HK-2 (cell line): ENCODE measurements around the gene GBP7.

Experiments used
- DNase-seq: peaks from one replicate; pipeline ENCODE4 v3.0.0-alpha.2; 2018; ENCODE audit not compliant: unreplicated experiment

Gene GBP7

DNA sequence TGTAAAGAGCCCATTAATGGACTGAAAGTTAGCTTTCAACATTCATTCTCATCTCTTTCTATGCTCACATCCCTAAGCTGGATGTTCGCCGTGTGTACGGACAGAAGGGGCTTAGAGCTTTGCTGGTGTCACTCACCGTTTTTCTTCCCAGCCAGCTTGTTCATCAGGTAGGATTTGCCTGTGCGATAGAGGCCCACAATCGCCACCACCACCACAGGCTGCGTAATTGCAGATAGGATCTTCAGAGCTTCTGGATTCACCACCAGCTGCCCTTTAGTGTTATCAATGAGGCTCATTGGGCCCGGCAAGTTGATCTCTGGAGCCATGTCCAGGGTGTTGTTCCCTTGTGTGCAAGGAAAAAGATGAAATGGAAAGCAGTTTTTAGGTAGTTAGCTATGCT, 54.2 kb downstream of the GBP7 start:
- no peak for DNase-seq

DNA sequence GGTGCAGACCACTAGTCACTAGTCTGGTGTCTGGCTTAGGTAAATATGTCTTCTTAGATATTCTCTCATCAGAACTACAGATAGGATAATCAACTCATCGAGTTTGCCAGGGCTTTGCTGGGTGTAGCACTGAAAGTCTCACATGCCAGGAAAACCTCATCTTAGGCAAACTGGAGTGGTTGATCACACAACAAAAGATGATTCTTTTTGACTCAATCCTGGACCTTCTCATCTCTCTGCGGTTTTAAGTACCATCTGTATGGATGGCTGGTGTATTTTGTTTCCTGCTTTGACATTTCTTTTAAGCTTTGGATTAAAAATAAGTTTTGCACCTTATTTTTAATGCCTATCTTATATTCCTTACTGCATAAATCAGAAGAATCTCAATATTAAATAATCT, 61.1 kb downstream of the GBP7 start:
- no peak for DNase-seq

DNA sequence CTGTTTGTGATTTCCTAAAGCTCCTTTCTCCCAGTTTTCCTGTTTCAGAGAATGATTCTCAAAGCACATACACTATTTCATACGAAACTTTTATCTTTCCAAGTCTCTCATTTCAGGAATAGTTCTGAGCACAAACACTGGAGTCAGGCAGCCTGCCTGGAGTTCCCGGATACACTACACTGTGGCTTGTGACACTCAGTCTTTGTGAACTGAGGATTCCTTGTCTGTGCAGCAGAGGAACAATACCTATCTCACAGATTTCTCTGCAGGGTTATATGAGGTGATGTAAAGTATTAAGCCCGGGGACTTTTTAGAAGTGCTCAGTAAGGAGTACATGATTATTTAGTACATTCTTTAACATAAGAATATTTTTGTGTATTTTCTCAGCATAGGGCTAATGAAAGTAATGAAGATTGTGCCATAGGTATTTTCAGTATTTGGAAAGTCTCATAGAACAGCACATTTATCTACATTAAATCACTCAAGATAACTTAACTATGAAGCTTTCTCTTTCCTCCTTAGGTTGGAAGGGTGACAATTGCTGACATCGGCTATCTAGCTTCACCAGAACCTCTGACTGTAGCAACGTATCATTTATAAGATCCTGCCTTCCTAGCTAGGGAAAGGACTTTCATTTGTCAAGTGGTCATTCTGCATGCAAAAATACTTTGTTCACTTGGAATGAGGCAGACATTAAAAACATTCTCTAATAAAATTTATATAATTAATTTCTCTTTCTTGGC, 62.8 kb downstream of the GBP7 start:
- no peak for DNase-seq

DNA sequence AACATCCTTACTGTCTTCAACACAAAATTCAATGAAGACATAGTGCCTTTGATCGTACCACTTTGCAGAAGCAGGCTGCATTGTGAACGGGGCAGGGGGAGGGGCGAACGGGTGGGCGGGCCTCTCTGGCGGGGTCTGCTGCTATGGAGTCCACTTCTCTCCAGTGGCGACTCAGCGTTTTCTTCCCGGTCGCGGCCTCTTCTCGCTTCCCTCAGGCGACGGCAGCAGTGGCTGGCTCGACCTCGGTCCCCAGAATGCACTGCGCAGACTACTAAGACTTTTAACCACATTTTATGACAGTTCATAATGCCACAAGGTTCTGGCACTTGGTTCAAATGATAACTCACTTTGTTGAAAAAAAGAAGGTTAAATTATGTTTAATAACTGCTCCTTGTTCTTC, 71.1 kb downstream of the GBP7 start:
- DNase-seq: no peak

DNA sequence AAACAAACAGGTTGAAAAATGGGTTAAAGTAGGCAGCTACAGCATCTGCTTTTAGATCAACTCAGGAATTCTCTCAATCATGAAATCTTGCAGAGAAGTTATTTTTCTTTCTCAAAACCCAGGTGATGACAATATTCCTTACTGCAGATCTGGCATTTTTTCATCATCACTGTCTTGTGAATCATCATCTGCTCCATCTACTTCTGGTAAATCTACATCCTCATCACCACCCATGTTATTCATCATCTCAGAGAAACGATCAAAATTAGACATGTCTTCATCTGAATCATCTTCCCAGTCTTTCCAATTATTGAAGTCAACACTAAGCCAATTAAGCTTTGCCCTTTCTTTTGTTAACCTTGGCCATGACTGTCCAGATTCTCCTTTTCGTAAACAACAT, 71.7 kb downstream of the GBP7 start:
- DNase-seq: no peak

DNA sequence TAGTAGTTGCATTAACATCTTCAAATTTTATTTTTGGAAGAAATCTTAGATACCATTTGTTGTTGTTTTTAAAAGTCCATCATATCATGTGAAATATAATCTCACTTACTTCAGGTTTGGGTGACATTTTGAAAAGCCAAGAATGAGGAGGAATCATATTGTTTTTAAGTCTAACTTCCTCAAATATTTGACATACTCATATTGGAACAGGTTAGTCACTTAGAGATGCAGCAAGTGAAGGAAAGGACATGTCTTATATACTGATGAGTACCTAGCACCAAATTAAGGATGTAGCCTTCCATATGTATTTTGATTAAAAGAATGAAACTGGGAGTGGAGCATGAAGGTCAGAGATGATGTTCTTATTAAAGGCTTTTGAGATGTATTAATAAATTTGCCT, 73.8 kb downstream of the GBP7 start:
- DNase-seq: no peak

DNA sequence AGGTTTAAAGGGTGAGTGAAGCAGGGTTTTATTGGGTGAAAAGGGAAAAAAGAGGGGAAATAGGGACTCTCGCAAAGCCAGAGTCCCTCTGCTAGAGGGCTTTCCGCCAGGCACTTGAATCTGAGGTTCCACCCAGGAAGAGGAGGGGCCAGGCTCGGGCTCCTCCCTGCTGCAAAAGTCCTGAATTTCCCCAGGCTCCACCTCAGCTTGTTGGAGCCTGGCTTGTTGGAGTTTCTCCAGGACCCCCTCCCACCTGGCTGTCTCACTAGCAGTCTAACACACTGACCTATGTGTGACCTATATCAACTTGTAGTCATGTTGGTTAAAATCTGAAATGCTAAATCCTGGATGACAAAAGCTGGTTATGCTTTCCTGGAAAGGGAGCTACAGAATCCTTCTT, 75.4 kb downstream of the GBP7 start:
- DNase-seq: no peak

DNA sequence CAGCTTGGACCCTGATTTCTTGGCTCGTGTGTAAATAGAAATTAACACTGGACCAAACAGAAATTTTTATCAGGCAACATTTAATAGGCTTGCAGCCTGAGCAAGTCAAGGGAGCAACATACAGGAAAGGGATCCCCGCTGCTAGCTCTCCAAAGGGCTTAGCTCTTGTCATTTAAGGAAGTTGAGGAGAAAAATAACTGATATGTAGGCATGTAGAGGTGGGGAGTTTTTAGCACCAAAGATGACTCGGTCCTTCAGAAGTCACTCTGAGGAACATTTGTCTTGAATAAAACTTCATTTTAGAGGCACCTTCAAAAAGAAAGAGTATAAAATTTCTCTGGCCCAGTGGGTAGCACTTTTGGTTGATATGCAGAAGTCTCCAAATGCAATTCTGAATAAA, 76.9 kb downstream of the GBP7 start:
- no peak for DNase-seq

DNA sequence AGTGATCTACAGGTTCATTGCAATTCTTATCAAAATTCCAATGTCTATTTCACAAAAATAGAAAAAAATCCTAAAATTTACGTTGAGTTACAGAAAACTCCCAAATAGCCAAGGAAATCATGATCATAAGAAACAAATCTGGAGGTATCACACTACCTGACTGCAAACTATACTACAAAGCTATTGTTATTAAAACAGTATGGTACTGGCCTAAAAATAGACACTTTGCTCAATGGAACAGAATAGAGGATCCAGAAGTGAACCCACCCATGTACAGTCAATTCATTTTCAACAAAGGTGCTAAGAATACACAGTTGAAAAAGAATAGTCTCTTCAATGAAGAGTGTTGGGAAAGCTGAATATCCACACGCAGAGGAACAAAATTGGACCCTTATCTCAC, 80.1 kb downstream of the GBP7 start:
- no peak for DNase-seq

DNA sequence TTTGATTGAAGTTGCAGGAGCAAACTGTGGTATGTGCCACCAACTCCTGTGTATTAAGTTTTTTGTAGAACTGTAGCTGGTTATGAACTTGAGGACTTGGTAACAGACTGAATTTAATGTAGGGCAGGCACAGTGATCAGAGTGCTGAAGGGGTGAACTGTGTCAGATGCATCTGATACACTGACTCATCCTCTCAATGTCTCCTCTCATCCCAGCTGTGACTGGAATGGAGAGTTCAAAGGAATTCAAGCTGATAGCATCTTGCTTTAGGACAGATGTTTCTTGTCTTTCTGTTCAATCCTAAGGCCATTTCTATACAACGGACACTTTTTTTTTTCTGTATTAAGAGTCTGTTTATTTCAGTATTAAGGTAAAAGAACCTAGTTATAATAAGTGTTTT, 85.8 kb downstream of the GBP7 start:
- DNase-seq: no peak

DNA sequence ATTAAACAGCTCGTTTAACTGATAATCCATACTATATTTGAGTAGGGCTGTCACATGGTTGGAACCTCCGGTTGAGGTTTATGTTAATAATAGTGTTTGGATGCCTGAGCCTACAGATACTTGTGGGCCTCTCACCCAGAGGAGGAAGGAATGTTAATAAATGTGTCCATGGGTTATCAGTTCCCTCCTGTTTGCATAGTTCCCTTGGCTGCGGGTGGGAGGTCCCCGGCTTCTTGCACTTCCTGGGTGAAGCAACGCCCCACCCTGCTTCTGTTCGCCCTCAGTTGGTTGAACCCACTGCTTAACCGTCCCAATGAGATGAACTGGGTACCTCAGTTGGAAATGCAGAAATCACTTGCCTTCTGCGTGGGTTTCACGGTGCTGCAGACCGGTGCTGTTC, 87.2 kb downstream of the GBP7 start:
- no peak for DNase-seq

DNA sequence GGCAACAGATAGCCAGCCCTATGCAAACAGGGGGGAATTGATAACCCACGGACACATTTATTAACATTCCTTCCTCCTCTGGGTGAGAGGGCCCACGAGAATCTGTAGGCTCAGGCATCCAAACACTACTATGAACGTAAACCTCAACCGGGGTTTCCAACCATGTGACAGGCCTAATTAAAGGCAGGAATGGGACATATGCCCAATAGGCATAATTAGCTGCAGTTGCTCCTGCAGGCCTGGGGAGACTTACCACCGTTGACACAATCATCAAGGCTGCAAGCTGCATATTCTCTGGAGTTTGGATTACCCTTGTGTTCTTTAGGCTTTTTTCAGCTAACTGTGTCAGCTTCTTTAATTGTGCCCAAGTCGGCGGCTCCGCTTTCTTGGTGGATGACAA, 88.6 kb downstream of the GBP7 start:
- DNase-seq: no peak

DNA sequence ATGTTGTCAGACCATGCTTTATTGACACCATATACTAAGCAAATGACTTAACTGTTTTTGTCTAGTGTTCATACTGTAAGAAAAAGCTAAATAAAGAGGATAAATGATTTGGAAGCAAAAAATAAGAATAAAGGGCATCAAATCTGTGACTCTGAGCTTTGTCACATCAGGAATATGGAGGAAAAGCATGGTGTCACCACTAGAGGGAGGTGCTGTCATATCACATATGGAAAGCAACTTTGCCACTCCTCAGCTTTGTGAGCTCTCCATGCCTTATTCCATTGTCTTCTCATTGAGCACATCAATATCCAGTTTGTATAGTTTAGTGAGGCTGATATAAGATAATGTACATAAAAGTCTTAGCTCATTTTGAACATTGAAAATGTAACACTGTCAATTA, 90.0 kb downstream of the GBP7 start:
- no peak for DNase-seq
